ENCODE data around the gene ROS1. TPM values are rescaled to one million over a fixed set of nuclear protein-coding genes. Genes with fewer than 3 reads are reported as not detected.

The ROS1 gene
- total RNA-seq, 1 donor from 2014 or later: not detected

Small RNA genes lying within 50 kb of the gene (small RNA-seq; reads per million reads assigned to genes)
- gene RN7SKP18 (not detected), gene RNU6-253P (not detected)

Other genes starting within 250 kb of the ROS1 start
- gene VGLL2, start 160.4 kb downstream of the ROS1 start, total RNA-seq (ENCODE audit: low replicate concordance): not detected in 2 replicates
- 6.4 and 7.5 TPM in 2 replicates for gene DCBLD1, start 56.7 kb upstream of the ROS1 start, total RNA-seq (ENCODE audit: low replicate concordance)
- 24.7 and 39.2 TPM in 2 replicates for gene GOPC, start 176.6 kb upstream of the ROS1 start, total RNA-seq (ENCODE audit: low replicate concordance)
- 23.6 and 33.4 TPM in 2 replicates for gene NUS1, start 249.5 kb upstream of the ROS1 start, total RNA-seq (ENCODE audit: low replicate concordance)

All from neural progenitor cell (in vitro differentiated cells).